Measurements from ENCODE around the gene CXCL12.

The CXCL12 gene

DNA sequence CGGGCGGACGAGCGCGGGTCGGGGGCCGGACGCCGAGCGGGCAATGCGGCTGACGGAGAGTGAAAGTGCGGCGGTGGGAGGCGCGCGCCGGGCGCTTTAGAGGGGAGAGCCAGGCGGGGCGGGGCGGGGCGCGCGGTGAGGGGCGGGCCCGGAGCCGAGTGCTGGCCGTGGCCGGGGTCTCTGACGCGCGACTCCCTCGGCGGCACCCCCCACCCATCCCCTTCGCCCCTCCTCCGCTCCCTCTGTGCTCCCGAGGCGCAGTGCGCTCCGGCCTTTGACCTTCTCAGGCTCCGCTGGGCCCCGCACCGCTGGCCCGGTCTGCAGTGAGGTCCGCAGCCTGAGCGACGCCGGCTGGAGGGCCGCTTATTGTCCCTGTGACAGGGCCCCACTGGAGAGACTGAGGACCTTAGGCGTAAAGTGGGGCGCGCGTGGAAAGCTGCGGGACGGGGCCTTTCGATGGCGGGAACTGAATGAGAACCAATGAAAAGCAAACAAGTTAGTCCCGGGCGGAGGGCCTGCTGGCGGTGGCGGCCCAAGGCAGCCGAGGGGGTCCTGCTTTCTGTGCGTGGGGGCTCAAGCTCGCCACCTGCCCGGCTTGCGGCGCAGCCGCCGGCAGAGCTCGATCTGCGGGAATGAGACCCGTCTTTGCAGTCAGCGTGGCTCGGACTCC lies at the start of gene CXCL12:
TSS of gene CXCL12 (minus strand) at position 72 of the 670 bp plus-strand sequence. CDS start 92 bp downstream, outside the sequence.
- DNase-seq (ENCODE audit: low read depth in 2 of 2): no peak

DNA sequence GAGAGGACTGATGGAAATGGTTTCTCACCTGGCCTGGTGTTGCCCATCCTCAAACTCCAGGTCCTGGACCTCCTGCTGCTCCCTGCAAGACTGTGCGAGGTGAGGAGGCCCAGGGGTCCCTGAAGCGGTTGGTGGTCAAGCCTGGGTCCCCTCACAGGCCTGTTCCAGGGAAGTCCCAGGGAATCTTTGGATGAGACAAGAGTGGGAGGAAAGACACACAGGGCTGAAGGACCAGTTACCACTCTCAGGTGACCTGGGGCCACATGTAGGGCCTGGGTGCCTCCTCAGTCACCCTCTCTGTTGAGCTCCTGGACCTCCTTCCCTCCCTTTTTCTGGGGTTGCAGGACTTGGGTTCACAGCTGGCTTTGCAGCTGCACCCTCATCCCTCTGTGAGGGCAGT lies 42.6 kb upstream of the CXCL12 start:
- DNase-seq (ENCODE audit: low read depth in 2 of 2): no peak

GRCh38 chr10:44427037-44427436 lies 42.1 kb upstream of the CXCL12 start:
- no peak for DNase-seq (ENCODE audit: low read depth in 2 of 2)

- DNase-seq (ENCODE audit: low read depth in 2 of 2): no peak
Observed at GRCh38 chr10:44426247-44427034, 41.5 kb upstream of the CXCL12 start.

DNA sequence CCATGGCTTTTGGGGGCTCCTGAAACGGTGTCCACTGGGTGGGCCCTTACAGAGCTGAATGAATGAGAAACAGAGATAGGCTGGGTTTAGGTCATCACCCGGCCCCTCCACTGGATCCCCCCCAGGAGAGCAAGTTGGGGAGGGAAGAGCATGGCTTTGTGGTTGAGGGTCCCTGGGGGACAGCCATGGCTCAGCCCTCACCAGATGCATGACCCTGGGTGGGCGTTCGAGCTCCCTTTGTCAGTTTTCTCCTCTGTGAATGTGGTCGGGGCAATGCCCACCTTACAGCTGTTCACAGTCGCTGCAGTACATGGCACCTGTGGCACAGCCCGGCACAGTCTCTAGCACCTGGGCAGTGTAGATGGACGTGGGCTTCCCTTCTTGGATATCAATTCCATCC lies 40.6 kb upstream of the CXCL12 start:
- DNase-seq (ENCODE audit: low read depth in 2 of 2): no peak

DNA sequence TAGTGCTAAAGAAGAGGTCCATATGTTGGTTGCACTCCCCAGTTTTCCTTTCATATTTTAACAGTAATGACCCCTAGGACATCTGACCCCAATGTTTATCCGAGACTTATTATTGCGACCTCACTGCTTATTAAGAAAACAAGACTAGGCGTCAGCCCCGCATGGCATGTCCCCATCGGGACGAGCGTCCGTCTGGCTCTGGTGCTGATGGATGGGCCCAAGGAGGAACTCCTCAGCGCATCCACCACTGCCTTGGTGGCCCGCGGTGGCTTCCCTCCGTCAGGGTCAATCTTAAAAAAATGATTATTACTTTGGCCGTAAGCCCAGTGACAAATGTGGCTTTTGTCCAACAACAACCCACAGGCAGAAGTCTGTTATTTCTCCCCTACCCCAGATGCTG lies 40.1 kb upstream of the CXCL12 start:
- no peak for DNase-seq (ENCODE audit: low read depth in 2 of 2)

DNA sequence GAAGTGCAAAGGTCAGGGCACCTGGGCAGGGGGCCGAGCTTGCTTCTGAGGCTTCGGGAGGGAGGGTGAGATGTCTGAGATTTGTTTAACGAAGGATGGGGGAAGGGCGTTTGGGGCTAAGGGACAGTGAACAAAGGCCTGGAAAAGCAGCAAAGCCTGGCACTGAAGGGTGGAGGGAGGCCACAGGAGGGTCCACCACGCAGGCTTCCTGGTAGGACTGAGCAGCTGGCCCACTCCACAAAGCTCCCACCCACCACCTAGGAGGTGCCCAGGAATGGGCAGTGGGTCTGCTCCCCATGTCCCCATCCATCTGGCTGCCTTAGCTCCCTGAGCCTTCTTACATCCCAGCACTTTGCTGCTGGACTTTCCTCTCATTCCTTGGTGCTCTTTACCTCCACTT lies 39.4 kb upstream of the CXCL12 start:
- DNase-seq (ENCODE audit: low read depth in 2 of 2): no peak

GRCh38 chr10:44422570-44423101 lies 37.7 kb upstream of the CXCL12 start:
- DNase-seq (ENCODE audit: low read depth in 2 of 2): no peak

DNA sequence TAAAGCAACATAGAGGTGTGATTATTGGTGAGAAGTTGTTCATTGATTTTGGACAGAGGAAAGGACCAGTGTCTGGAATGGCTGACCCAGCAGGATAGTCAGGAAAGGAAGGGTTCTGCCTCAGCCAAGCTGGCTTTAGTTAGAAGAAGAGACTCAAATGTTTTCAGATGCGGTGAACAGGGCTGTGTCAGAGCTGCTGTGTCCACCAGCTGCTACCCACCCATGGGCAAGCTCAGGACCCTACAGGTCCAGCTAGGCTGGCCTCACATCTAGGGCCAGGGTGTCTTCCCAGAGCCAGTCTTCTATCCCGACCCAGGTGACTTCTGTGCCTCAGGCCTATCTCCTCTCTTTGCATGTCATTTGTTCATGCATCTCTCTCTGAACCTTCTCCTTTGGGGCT lies 37.3 kb upstream of the CXCL12 start:
- DNase-seq (ENCODE audit: low read depth in 2 of 2): no peak

- DNase-seq (ENCODE audit: low read depth in 2 of 2): no peak
Observed at GRCh38 chr10:44419790-44420549, 35.1 kb upstream of the CXCL12 start.

DNA sequence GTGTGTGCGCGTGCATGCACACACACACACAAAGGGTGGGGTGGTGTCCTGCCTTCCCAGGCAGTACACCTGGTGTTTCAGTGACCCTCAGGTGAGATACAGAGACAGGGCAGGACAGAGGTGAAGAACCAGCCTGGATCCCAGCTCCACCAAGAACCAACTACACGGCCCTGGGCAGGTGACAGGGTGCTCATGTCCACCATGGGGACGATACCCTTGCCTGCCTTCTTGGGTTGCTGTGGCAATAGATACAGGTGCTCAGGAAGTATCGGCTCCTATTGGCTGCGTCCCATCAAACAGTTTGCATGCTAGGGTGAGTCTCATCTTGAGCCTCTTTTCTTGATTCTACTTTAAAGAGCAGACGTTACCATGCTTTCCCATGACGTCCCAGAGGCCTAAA lies 33.7 kb upstream of the CXCL12 start:
- no peak for DNase-seq (ENCODE audit: low read depth in 2 of 2)

- no peak for DNase-seq (ENCODE audit: low read depth in 2 of 2)
Observed at GRCh38 chr10:44417761-44418160, 32.9 kb upstream of the CXCL12 start.

- DNase-seq (ENCODE audit: low read depth in 2 of 2): no peak
Observed at GRCh38 chr10:44416936-44417335, 32.0 kb upstream of the CXCL12 start.

DNA sequence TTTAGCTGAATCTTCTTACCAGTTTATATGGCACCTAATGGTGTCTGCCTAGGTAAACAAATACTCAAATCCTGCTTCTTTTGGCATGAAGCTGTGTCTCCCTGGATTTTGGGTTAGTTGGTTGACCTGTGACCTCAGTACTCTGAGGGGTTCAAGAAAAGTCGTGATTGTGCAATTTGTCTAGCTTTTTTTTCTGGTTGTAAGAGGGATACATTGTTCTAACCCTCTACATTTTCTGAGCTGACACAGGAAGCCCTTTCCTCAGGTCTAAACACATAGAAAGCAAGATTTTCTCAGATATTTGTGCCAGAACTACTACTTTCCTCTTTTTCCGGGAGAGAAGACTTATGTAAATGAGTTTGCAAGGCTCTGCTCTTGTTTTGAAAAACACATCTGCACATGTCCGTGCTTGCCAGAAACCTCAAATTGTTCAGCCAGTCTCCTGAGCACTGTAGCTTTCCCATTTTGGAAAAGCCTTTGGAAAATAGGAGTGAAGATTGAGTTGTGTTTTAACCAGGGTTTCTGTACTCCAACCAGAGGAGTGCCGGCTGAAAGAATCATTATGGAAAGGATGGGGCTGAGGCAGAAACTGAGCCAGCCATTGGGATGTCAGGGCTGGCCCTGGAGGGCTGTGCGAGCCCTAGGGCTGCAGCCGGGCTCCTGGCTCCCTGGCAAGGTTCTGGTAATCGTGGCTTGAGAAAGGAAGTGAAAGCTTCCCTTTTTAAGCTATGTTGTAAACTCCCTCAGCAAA lies 31.3 kb upstream of the CXCL12 start:
- DNase-seq (ENCODE audit: low read depth in 2 of 2): no peak

GRCh38 chr10:44415121-44415520 lies 30.2 kb upstream of the CXCL12 start:
- no peak for DNase-seq (ENCODE audit: low read depth in 2 of 2)

- no peak for DNase-seq (ENCODE audit: low read depth in 2 of 2)
Observed at GRCh38 chr10:44413416-44413815, 28.5 kb upstream of the CXCL12 start.

DNA sequence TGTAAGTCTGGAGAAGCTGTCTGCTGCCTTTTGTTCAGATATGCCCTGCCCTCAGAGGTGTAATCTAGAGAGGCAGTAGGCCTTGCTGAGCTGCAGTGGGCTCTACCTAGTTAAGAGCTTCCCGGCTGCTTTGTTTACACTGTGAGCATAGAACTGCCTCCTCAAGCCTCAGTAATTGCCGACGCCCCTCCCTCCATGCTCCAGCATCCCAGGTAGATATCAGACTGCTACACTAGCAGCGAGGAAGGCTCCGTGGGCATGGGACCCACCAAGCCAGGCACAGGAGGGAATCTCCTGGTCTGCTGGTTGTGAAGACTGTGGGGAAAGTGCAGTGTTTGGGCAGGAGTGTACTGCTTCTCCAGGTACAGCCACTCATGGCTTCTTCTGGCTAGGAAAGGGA lies 26.4 kb upstream of the CXCL12 start:
- DNase-seq (ENCODE audit: low read depth in 2 of 2): no peak

- no peak for DNase-seq (ENCODE audit: low read depth in 2 of 2)
Observed at GRCh38 chr10:44404741-44405437, 20.0 kb upstream of the CXCL12 start.

- DNase-seq (ENCODE audit: low read depth in 2 of 2): no peak
Observed at GRCh38 chr10:44402465-44403195, 17.7 kb upstream of the CXCL12 start.

DNA sequence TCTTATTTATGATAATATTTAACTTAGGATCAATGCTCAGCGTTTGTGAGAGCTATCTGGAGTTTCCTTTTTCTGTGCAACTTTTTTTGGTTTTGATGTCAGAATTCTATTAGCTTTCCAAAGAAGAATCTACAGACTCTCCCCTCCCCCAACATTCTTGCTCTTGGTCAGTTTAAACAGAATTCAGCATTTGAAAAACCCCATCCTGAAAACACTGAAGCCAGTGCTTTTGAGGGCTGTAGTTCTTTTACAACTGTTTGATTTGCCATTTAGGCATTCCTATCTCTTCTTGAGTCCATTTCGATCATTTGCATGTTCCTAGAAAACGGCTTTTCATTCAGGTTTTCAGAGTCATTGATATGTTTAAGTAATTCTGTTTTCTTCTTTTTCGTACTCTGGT lies 15.6 kb upstream of the CXCL12 start:
- DNase-seq (ENCODE audit: low read depth in 2 of 2): no peak

Measured in stimulated activated CD4-positive, alpha-beta T cell treated with anti-CD3 and anti-CD28 coated beads, Interleukin-15, amount 100 ng/mL, for 48 hours (primary cell).